Lower lobe of right lung (tissue), 2 donors: ENCODE measurements around the gene FGR. TPM values are rescaled to one million over a fixed set of nuclear protein-coding genes. Genes with fewer than 3 reads are reported as not detected.

Experiments used
- ATAC-seq, 2 donors: fragments of 200-7000 bp; cut with Tn5 transposase; one replicate each; pipeline ENCODE4 v1.9.1; 2020 to 2022; ENCODE audit warnings: mild to moderate bottlenecking in 2 of 2, moderate library complexity in 2 of 2
- DNase-seq: peaks from one replicate; pipeline ENCODE4 v3.0.0-alpha.2; 2020
- H3K27ac ChIP-seq: fragments of 200-600 bp; one replicate; pipeline ENCODE4 v1.8.0; 2022
- H3K27me3 ChIP-seq: fragments of 200-600 bp; one replicate; pipeline ENCODE4 v1.8.0; 2022; ENCODE audit warnings: low read depth
- H3K36me3 ChIP-seq: fragments of 200-600 bp; one replicate; pipeline ENCODE4 v1.8.0; 2022; ENCODE audit warnings: mild to moderate bottlenecking
- H3K4me1 ChIP-seq: fragments of 200-600 bp; one replicate; pipeline ENCODE4 v1.8.0; 2022
- H3K4me3 ChIP-seq: fragments of 200-600 bp; one replicate; pipeline ENCODE4 v1.8.0; 2022; ENCODE audit warnings: mild to moderate bottlenecking
- H3K9me3 ChIP-seq: fragments of 200-600 bp; one replicate; pipeline ENCODE4 v1.8.0; 2022
- intact Hi-C: fragments of 100-400 bp; cut with DNase I; formaldehyde crosslinking; loops from one replicate; pipeline ENCODE4 v1.11.0; 2022
- total RNA-seq: library from RNA; stranded (reverse); fragmentation: NEBNext Ultra II Directional; extraction: Animal tissue kit (Norgen Biotek cat#: 25700); gene quantifications from one replicate; pipeline ENCODE4 v1.2.1, GENCODE V29; 2021
- TF ChIP-seq, protein P1 (sequence below): fragments of 200-600 bp; IDR thresholded peaks from one replicate; pipeline ENCODE4 v1.8.0; 2022; ENCODE audit warnings: antibody characterized with exemption, mild to moderate bottlenecking
- donor health status: DM: no; HTN: yes; CAD: no; lungs with severe emphysema.

Gene FGR
- total RNA-seq, 1 donor from 2014 or later, result 193 TPM

DNA sequence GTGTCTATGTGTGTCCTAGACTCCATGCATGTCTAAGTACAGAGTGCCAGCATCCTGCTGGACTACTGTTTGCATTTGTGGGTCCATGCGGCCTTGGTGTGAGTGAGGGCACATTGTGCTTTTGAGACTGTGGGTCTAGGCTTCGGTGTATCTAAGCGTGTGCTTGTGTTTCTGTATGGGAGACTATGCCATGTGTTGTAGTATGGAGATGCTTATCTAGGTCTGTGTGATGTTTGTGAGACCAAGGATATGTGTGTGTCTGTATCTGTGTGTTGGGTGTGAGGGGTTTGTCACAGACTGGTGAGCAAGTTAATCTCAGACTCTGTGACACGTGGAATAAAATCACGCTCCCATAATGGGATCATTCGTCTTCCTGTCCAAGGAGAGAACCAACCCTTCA lies 45.5 kb downstream of the FGR start:
- no peak for ATAC-seq
- H3K4me3 ChIP-seq, result no peak overlapping the region
- no peaks in the 10 kb centered on the region for H3K9me3 ChIP-seq
- TF ChIP-seq, protein P1, sequence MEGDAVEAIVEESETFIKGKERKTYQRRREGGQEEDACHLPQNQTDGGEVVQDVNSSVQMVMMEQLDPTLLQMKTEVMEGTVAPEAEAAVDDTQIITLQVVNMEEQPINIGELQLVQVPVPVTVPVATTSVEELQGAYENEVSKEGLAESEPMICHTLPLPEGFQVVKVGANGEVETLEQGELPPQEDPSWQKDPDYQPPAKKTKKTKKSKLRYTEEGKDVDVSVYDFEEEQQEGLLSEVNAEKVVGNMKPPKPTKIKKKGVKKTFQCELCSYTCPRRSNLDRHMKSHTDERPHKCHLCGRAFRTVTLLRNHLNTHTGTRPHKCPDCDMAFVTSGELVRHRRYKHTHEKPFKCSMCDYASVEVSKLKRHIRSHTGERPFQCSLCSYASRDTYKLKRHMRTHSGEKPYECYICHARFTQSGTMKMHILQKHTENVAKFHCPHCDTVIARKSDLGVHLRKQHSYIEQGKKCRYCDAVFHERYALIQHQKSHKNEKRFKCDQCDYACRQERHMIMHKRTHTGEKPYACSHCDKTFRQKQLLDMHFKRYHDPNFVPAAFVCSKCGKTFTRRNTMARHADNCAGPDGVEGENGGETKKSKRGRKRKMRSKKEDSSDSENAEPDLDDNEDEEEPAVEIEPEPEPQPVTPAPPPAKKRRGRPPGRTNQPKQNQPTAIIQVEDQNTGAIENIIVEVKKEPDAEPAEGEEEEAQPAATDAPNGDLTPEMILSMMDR, result no peak
- no peaks in the 10 kb centered on the region for H3K36me3 ChIP-seq
- intact Hi-C loops, result no loop called here
- H3K27ac ChIP-seq, result peak overlapping the region; percentile 41
- peaks cover 55% of the 10 kb centered on the region for H3K4me1 ChIP-seq
- H3K27me3 ChIP-seq, result no peaks in the 10 kb centered on the region
- no peak for DNase-seq

DNA sequence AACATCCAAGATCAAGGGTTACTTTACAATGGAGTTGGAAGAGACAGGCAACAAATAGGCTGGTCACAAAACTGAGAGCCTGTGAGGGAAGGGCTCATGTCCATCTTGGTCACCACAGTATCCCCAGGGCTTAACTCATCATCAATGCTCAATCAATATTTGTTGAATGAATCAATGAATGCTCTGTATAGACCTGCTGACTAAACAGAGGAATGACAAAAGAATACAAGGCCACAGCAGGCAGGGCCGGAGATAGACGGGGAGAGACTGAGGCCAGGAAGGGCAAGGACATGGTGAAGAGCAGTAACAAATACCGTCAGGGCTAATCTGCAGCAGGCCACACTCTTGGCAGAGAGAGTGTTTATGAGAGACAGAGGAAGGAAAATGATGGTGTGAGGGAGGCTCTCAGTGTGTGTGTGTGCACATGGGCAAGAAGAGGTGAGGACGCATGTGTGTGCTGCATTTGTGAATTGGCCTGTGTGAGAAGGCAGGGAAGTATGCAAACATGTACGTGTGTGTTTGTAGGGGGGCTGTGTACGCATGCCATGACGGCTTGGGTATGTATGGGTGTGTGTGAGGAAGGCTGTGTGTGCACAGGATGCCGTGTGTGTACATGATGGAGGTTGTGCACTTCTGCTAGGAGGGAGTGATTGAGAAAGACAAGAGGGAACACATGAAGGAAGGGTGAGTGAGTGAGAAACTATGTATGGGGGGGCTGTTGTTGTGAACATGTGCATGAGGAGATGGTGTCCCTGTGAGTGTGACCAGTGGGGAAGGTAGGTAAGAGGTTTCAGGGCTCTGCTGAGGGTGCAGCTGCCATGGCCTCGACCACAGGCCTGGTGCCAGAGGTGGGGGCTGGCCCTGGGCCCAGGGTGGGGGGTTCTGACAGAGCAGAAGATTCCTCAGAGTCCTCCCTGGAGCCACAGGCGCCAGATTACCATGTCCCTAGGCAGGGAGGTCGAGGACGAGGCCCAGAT lies 46.4 kb downstream of the FGR start:
- Histone ChIP-seq H3K36me3 (no peaks in the 10 kb centered on the region), H3K9me3 (no peaks in the 10 kb centered on the region), H3K27ac (no peak overlapping the region), H3K27me3 (no peaks in the 10 kb centered on the region), H3K4me1 (peaks cover 51% of the 10 kb centered on the region), H3K4me3 (no peak overlapping the region)
- DNase-seq (no peak), ATAC-seq (no peak)
- intact Hi-C loops, result no loop called here
- TF ChIP-seq, protein P1, result no peak

DNA sequence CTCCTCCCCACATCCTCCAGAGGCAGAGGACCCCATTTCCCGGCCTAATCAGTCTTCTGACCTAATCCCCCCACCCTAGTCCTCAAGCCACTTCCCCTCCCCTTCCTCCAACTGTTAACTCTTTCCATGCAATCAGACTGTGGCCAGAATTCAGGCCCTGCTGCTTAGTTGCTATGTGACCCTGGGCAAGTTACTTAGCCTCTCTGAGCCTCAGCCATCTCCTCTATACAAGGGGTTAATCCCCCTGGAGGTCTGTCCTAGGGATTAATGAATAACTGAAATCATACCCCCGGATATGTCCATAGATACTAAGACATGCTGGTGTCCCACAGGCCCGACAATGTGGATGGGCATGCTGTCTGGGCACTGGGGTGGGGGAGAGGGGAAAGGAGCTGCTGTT lies 49.3 kb downstream of the FGR start:
- H3K4me1 ChIP-seq, result peaks cover 36% of the 10 kb centered on the region
- H3K36me3 ChIP-seq, result no peaks in the 10 kb centered on the region
- no peak overlapping the region for H3K27ac ChIP-seq
- no peaks in the 10 kb centered on the region for H3K27me3 ChIP-seq
- intact Hi-C loops, result no loop called here
- DNase-seq (no peak), ATAC-seq (no peak)
- H3K4me3 ChIP-seq, result no peak overlapping the region
- TF ChIP-seq, protein P1, result no peak
- no peaks in the 10 kb centered on the region for H3K9me3 ChIP-seq

DNA sequence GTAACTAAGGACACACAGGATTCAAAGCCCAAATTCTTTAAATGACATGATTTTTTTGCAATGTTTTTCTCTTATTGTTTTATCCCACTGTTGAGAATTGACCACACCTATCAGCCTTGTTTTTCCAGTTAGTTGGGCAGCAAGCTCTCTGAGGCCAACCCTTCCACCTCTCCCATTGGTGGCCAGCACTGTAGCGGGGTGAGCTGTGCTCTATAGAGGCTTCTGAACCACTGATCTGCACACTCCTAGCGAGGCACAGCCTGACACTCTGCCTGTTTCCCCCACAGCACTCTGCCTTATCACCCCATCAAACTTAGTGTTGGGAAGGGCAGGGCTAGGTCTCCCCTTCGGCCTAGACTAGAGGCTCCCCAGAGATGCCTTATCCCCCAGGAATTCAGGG lies 50.5 kb downstream of the FGR start:
- intact Hi-C loops, result no loop called here
- no peaks in the 10 kb centered on the region for H3K36me3 ChIP-seq
- no peak for ATAC-seq
- TF ChIP-seq, protein P1, result no peak
- H3K27ac ChIP-seq, result no peak overlapping the region
- peaks cover 24% of the 10 kb centered on the region for H3K4me1 ChIP-seq
- no peak overlapping the region for H3K4me3 ChIP-seq
- H3K9me3 ChIP-seq, result no peaks in the 10 kb centered on the region
- H3K27me3 ChIP-seq, result no peaks in the 10 kb centered on the region
- DNase-seq, result no peak

DNA sequence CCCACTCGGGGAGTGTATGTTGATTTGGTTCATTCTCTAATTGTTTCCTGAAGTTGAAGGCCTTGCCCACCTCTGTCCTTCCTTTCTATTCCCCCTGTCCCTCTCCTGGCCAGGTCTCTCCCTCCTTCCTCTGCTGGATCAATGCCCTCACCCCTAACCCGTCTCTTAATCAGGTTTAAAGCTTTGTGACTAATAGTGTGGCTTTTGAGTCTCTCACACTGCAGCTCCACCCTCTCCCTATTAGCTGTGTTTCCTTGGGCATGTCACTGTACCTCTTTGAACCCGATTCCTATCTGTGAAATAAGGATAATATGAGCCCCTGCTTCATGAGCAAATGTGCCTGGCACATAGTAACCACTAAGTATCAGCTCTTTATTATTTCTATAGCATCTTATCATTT lies 51.5 kb downstream of the FGR start:
- H3K9me3 ChIP-seq, result no peaks in the 10 kb centered on the region
- intact Hi-C loops, result no loop called here

More for the DNA sequence above, 51.5 kb downstream of the FGR start:
- no peaks in the 10 kb centered on the region for H3K27me3 ChIP-seq
- H3K4me1 ChIP-seq, result peaks cover 14% of the 10 kb centered on the region
- H3K27ac ChIP-seq, result no peak overlapping the region
- TF ChIP-seq, protein P1, result no peak
- H3K4me3 ChIP-seq, result no peak overlapping the region
- H3K36me3 ChIP-seq, result no peaks in the 10 kb centered on the region
- ATAC-seq (no peak), DNase-seq (no peak)
